K562 (cell line): ENCODE measurements around the gene MGAT5. TPM values are rescaled to one million over a fixed set of nuclear protein-coding genes. Genes with fewer than 3 reads are reported as not detected.

Experiments
- ATAC-seq: fragments of 200-7000 bp; cut with Tn5 transposase; 3 replicates; pipeline ENCODE4 v1.9.1; 2020; ENCODE audit warnings: moderate library complexity
- BruUV-seq: library from RNA; stranded (reverse); fragments of 400-500 nt; replicated peaks from 2 replicates; lab custom pipeline; 2021; lab: Mats Ljungman, UMichigan
- CTCF ChIA-PET: fragments of 300-600 bp; formaldehyde crosslinking; extraction: SDS; loops from one replicate; lab custom pipeline; 2021; ENCODE audit warnings: low intra/inter-chr PET ratio; lab: Yijun Ruan, JAX
- POLR2A ChIA-PET: fragments of 300-600, 350-650 bp; sonication (Branson Sonifier 250); formaldehyde crosslinking; extraction: SDS; loops from one replicate; lab custom pipeline; 2021; ENCODE audit warnings: antibody characterized with exemption, inconsistent platforms; lab: Yijun Ruan, JAX
- DNase-seq, 4 experiments: peaks; one replicate each; pipeline versions ENCODE4 v3.0.0 to v3.0.0-alpha.2; 2011 to 2018; ENCODE audit warnings: low spot score in 3 of 4, mixed read lengths in 3 of 4; ENCODE audit errors: extremely low read depth in 1 of 4
- FAIRE-seq: peaks from 2 replicates; lab custom pipeline; 2011; peaks lifted over from hg19 to GRCh38; lab: Jason Lieb, UNC
- H2AFZ ChIP-seq: 2 replicates; pipeline ENCODE4 v1.6.0; 2011; ENCODE audit warnings: low read depth, low read length, control low read depth, inconsistent platforms
- H3K27ac ChIP-seq: fragments of 200-600 bp; 3 replicates; pipeline ENCODE4 v1.8.0; 2011; ENCODE audit warnings: low read depth, mild to moderate bottlenecking, control low read depth, inconsistent platforms, low read length, moderate library complexity, mixed read lengths; ENCODE audit errors: extremely low read depth
- H3K27me3 ChIP-seq, 2 experiments: fragments of 300-600 bp in 1 of 2; 2 replicates in 1 of 2; 3 replicates in 1 of 2; pipeline versions ENCODE4 v1.6.0 to v1.8.0; 2011; ENCODE audit warnings: inconsistent platforms in 2 of 2, low read length in 2 of 2, mild to moderate bottlenecking in 1 of 2, mixed read lengths in 1 of 2, moderate library complexity in 1 of 2; ENCODE audit not compliant: control insufficient read depth in 2 of 2, insufficient read depth in 2 of 2
- H3K36me3 ChIP-seq: fragments of 300-600 bp; 3 replicates; pipeline ENCODE4 v1.8.0; 2011; ENCODE audit warnings: mild to moderate bottlenecking, low read length, inconsistent platforms; ENCODE audit not compliant: control insufficient read depth, insufficient read depth
- H3K4me1 ChIP-seq, 2 experiments: fragments of 200-600 bp in 1 of 2; replicated peaks in 1 of 2; 2 replicates in 1 of 2; 3 replicates in 1 of 2; pipeline versions ENCODE4 v1.5.1 to v1.8.0; 2011; ENCODE audit warnings: inconsistent platforms in 2 of 2, low read length in 2 of 2, mild to moderate bottlenecking in 1 of 2, mixed read lengths in 1 of 2, moderate library complexity in 1 of 2; ENCODE audit not compliant: control insufficient read depth in 2 of 2, insufficient read depth in 2 of 2
- H3K4me2 ChIP-seq: 2 replicates; pipeline ENCODE4 v1.6.1; 2011; ENCODE audit warnings: low read length, control low read depth, inconsistent platforms, mixed read lengths; ENCODE audit not compliant: insufficient read depth
- H3K4me3 ChIP-seq: fragments of 200-600 bp; sonication (generic), shearing (Covaris generic); 2 replicates; pipeline ENCODE4 v1.5.1; 2016; ENCODE audit warnings: control low read depth, inconsistent platforms
- H3K79me2 ChIP-seq: fragments of 200-600 bp; 3 replicates; pipeline ENCODE4 v1.8.0; 2011; ENCODE audit warnings: low read length, inconsistent platforms; ENCODE audit not compliant: control insufficient read depth, insufficient read depth
- H3K9ac ChIP-seq, 2 experiments: 2 replicates each; pipeline versions ENCODE4 v1.6.0 to v1.6.1; 2011; ENCODE audit warnings: low read depth in 2 of 2, low read length in 2 of 2, control low read depth in 1 of 2, inconsistent platforms in 1 of 2, mild to moderate bottlenecking in 1 of 2, mixed read lengths in 1 of 2; ENCODE audit not compliant: insufficient read depth in 1 of 2
- H3K9me1 ChIP-seq: one replicate; pipeline ENCODE4 v1.6.0; 2011; ENCODE audit warnings: inconsistent platforms, mild to moderate bottlenecking, low read length, moderate library complexity; ENCODE audit not compliant: control insufficient read depth, insufficient read depth
- H3K9me3 ChIP-seq: replicated peaks from 2 replicates; pipeline ENCODE4 v1.5.1; 2011; ENCODE audit warnings: low read depth, low read length, inconsistent platforms; ENCODE audit not compliant: control insufficient read depth, insufficient read depth
- H4K20me1 ChIP-seq: replicated peaks from 2 replicates; pipeline ENCODE4 v1.6.1; 2011; ENCODE audit warnings: low read length, inconsistent platforms, mixed read lengths; ENCODE audit not compliant: control insufficient read depth, insufficient read depth
- CXXC5 ChIP-seq: fragments of 250-450 bp; sonication (Bioruptor Pico); IDR thresholded peaks from 2 replicates; pipeline ENCODE4 v1.8.0; 2022; ENCODE audit warnings: inconsistent platforms, mild to moderate bottlenecking, moderate library complexity
- EWSR1 ChIP-seq: fragments of 450-650 bp; IDR thresholded peaks from 2 replicates; pipeline ENCODE4 v1.6.1; 2018; ENCODE audit warnings: borderline replicate concordance, mild to moderate bottlenecking, low read depth, moderate library complexity; ENCODE audit not compliant: partially characterized antibody
- GATAD2A ChIP-seq: fragments of 450-650 bp; IDR thresholded peaks from 2 replicates; pipeline ENCODE4 v1.6.1; 2017
- MECOM ChIP-seq: fragments of 250-450 bp; sonication (Bioruptor Pico); IDR thresholded peaks from 2 replicates; pipeline ENCODE4 v1.8.0; 2022; ENCODE audit warnings: inconsistent platforms
- TBP ChIP-seq: optimal IDR thresholded peaks from 2 replicates; pipeline ENCODE3; 2011; ENCODE audit warnings: low read depth, low read length, improper control_type of control experiment
- ZNF668 ChIP-seq: fragments of 250-450 bp; sonication (Bioruptor Pico); IDR thresholded peaks from 2 replicates; pipeline ENCODE4 v1.8.0; 2022; ENCODE audit warnings: mild to moderate bottlenecking, inconsistent platforms
- ZNF785 ChIP-seq: fragments of 250-450 bp; sonication (Bioruptor Pico); IDR thresholded peaks from 2 replicates; pipeline ENCODE4 v1.4.0; 2020; ENCODE audit warnings: mild to moderate bottlenecking
- WGBS: fragments of 100-300 bp; shearing (Covaris generic); methylation state at CpG from one replicate; pipeline ENCODE4 v1.1.6; 2016; ENCODE audit warnings: low coverage, mixed read lengths; ENCODE audit not compliant: insufficient coverage; ENCODE audit errors: missing lambda C conversion rate; 5-methylcytosine and 5-hydroxymethylcytosine counted together
- in situ Hi-C: fragments of 300-500 bp; cut with MboI; formaldehyde crosslinking; loops from 4 replicates; pipeline ENCODE4 v1.15.0; 2018; ENCODE audit warnings: inconsistent platforms, mixed read lengths
- intact Hi-C: fragments of 100-400 bp; cut with micrococcal nuclease; formaldehyde crosslinking; loops from 2 replicates; pipeline ENCODE4 v1.14.2; 2022
- polyA plus RNA-seq, 8 experiments: library from polyadenylated mRNA; depleted of rRNA in 4 of 8; stranded (reverse) in 5 of 8; unstranded in 3 of 8; fragments of >200 nt; fragmentation: Nextera tagmentation in 2 of 8; fragmentation: Illumina TruSeq in 1 of 8; extraction: Ambion mirVana in 2 of 8; extraction: Trizol in 1 of 8; gene quantifications; 2 replicates each; pipeline versions ENCODE4 v1.2.1 to v1.2.3, GENCODE V29; 2011 to 2014; ENCODE audit warnings: inconsistent platforms in 1 of 8, missing spikeins in 1 of 8
- total RNA-seq, 7 experiments: library from RNA; depleted of rRNA in 6 of 7; stranded (reverse); fragments of >200 nt in 6 of 7; fragmentation: Illumina TruSeq in 2 of 7; extraction: Trizol in 2 of 7; gene quantifications; 2 replicates each; pipeline versions ENCODE4 v1.2.1 to v1.2.3, GENCODE V29; 2011 to 2021; ENCODE audit warnings: low replicate concordance in 1 of 7
- TF ChIP-seq, protein P1 (sequence below): fragments of 250-450 bp; sonication (Bioruptor Pico); IDR thresholded peaks from 2 replicates; pipeline ENCODE4 v1.5.0; 2022; ENCODE audit warnings: mild to moderate bottlenecking
- TF ChIP-seq, protein P2 (sequence below): fragments of 150-350 bp; conservative IDR thresholded peaks from 2 replicates; pipeline ENCODE4 v1.6.1; 2014; ENCODE audit warnings: low read length
- TF ChIP-seq, protein P3 (sequence below), 2 experiments: fragments of 150-350 bp in 1 of 2; IDR thresholded peaks; 2 replicates each; pipeline ENCODE4 v1.6.1; 2012 to 2016; ENCODE audit warnings: low read depth in 2 of 2, low read length in 2 of 2, mild to moderate bottlenecking in 1 of 2, moderate library complexity in 1 of 2
- TF ChIP-seq, protein P4 (sequence below): fragments of 450-650 bp; conservative IDR thresholded peaks from 2 replicates; pipeline ENCODE4 v1.6.1; 2016; ENCODE audit warnings: missing genetic modification characterization, low read depth, mild to moderate bottlenecking, missing compliant biosample characterization, moderate library complexity

MGAT5 gene
- total and polyA plus RNA-seq, 9 of the 15 experiments (the other 6 are each of a cell fraction or from before 2014, with no cell fraction given) = 1.6 to 18.6 (median 11.1) TPM

DNA sequence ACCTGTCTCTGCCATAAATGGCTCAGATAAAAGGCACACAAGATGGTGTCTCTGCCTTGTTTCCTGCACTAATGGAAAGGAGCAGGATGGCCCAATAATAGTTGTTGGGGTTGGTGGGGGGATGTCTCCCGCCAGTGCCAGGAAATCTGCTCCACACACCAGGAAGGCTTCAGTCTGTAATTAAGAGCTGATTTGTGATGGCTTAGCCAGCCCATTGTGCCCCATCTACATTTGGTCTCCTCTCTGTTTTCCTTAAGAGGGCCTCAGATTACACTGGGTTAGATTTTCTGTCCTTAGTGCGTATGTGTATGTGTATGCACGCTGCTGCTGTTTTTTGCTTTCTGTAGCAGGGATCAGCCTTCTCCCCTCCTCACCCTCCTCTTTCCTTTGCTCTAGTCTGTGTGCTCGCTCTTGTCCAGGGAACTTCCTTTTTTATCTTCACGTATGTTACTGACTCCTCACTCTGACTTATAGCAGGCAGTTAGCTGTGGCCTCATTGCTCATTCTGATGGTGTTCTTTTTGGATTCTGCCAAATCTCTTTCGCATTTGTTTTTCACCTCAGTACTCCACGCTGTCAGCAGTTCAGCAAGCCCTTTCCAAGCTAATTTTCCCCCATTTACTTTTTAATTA lies 33.4 kb upstream of the MGAT5 start (continued):
- TF ChIP-seq GATAD2A = no peak

DNA sequence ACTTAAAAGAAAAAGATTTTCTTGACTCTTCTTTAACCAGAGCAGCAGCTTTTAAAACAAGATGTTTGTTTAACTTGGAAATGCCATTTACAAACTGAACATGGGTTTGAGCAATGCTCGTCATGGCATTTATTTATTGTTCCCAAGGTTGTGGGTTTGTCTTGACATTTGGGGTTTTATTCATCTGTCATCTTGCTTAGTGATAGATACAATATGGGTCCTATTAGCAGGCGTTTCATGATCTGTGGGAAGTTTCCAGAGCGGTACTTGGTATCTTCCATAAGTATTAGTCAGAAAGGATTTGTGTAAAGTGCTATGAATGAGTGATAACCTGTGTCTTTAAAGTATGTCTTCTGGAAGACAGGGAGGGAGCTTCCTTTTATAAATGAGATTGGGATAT lies 29.9 kb upstream of the MGAT5 start:
- ATAC-seq = no peak
- in situ Hi-C loops = no loop called here
- WGBS = 36% methylated on average over 3 of the region's 3 CpGs
- Histone ChIP-seq H3K27me3 (no peaks in the 10 kb centered on the region; a peak in 1 of 5 replicates), H4K20me1 (peaks cover 4% of the 10 kb centered on the region; the same call in 1 of the 2 replicates), H2AFZ (no peak overlapping the region), H3K4me2 (no peak overlapping the region), H3K4me3 (no peak overlapping the region), H3K79me2 (0 out of 3 replicates have a peak, but pooled peaks cover 2% of the 10 kb centered on the region), H3K9me3 (peaks cover 3% of the 10 kb centered on the region), H3K27ac (no peak overlapping the region), H3K36me3 (no peaks in the 10 kb centered on the region), H3K9me1 (no peaks in the 10 kb centered on the region), H3K9ac (no peak overlapping the region), H3K4me1 (peaks cover 2 to 15% of the 10 kb centered on the region in 2 experiments; a peak in 3 of 5 replicates)
- ChIA-PET POLR2A (no interaction called here), CTCF (no interaction called here)
- FAIRE-seq = no peak
- no peak for DNase-seq
- intact Hi-C loops = no loop called here
- no TSS peak for BruUV-seq
- TF ChIP-seq ZNF668 (no peak), CXXC5 (CRISPR knock-in tag) (no peak), EWSR1 (no peak), MECOM (no peak), TBP (no peak), ZNF785 (no peak)
- TF ChIP-seq, protein P1, sequence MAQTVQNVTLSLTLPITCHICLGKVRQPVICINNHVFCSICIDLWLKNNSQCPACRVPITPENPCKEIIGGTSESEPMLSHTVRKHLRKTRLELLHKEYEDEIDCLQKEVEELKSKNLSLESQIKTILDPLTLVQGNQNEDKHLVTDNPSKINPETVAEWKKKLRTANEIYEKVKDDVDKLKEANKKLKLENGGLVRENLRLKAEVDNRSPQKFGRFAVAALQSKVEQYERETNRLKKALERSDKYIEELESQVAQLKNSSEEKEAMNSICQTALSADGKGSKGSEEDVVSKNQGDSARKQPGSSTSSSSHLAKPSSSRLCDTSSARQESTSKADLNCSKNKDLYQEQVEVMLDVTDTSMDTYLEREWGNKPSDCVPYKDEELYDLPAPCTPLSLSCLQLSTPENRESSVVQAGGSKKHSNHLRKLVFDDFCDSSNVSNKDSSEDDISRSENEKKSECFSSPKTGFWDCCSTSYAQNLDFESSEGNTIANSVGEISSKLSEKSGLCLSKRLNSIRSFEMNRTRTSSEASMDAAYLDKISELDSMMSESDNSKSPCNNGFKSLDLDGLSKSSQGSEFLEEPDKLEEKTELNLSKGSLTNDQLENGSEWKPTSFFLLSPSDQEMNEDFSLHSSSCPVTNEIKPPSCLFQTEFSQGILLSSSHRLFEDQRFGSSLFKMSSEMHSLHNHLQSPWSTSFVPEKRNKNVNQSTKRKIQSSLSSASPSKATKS = no peak
- TF ChIP-seq, protein P2, sequence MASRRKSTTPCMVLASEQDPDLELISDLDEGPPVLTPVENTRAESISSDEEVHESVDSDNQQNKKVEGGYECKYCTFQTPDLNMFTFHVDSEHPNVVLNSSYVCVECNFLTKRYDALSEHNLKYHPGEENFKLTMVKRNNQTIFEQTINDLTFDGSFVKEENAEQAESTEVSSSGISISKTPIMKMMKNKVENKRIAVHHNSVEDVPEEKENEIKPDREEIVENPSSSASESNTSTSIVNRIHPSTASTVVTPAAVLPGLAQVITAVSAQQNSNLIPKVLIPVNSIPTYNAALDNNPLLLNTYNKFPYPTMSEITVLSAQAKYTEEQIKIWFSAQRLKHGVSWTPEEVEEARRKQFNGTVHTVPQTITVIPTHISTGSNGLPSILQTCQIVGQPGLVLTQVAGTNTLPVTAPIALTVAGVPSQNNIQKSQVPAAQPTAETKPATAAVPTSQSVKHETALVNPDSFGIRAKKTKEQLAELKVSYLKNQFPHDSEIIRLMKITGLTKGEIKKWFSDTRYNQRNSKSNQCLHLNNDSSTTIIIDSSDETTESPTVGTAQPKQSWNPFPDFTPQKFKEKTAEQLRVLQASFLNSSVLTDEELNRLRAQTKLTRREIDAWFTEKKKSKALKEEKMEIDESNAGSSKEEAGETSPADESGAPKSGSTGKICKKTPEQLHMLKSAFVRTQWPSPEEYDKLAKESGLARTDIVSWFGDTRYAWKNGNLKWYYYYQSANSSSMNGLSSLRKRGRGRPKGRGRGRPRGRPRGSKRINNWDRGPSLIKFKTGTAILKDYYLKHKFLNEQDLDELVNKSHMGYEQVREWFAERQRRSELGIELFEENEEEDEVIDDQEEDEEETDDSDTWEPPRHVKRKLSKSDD = no peak
- TF ChIP-seq, protein P3, sequence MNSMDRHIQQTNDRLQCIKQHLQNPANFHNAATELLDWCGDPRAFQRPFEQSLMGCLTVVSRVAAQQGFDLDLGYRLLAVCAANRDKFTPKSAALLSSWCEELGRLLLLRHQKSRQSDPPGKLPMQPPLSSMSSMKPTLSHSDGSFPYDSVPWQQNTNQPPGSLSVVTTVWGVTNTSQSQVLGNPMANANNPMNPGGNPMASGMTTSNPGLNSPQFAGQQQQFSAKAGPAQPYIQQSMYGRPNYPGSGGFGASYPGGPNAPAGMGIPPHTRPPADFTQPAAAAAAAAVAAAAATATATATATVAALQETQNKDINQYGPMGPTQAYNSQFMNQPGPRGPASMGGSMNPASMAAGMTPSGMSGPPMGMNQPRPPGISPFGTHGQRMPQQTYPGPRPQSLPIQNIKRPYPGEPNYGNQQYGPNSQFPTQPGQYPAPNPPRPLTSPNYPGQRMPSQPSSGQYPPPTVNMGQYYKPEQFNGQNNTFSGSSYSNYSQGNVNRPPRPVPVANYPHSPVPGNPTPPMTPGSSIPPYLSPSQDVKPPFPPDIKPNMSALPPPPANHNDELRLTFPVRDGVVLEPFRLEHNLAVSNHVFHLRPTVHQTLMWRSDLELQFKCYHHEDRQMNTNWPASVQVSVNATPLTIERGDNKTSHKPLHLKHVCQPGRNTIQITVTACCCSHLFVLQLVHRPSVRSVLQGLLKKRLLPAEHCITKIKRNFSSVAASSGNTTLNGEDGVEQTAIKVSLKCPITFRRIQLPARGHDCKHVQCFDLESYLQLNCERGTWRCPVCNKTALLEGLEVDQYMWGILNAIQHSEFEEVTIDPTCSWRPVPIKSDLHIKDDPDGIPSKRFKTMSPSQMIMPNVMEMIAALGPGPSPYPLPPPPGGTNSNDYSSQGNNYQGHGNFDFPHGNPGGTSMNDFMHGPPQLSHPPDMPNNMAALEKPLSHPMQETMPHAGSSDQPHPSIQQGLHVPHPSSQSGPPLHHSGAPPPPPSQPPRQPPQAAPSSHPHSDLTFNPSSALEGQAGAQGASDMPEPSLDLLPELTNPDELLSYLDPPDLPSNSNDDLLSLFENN (IDR thresholded peaks at IDR 0.05; ENCODE audit: low read depth in 2 of 2, low read length in 2 of 2) = no peak
- TF ChIP-seq, protein P4, sequence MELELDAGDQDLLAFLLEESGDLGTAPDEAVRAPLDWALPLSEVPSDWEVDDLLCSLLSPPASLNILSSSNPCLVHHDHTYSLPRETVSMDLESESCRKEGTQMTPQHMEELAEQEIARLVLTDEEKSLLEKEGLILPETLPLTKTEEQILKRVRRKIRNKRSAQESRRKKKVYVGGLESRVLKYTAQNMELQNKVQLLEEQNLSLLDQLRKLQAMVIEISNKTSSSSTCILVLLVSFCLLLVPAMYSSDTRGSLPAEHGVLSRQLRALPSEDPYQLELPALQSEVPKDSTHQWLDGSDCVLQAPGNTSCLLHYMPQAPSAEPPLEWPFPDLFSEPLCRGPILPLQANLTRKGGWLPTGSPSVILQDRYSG = no peak
